Effector memory CD4-positive, alpha-beta T cell (primary cell): ENCODE data around the gene NFKBIL1.

Experiments
- DNase-seq, 3 donors: peaks; one replicate each; pipeline ENCODE4 v3.0.0-alpha.2; 2020
- H3K27ac ChIP-seq: 2 replicates; pipeline ENCODE4 v1.7.0; 2013; ENCODE audit warnings: mild to moderate bottlenecking, low read length, moderate library complexity; ENCODE audit not compliant: insufficient read depth, poor library complexity, severe bottlenecking
- H3K27me3 ChIP-seq: replicated peaks from 2 replicates; pipeline ENCODE4 v1.7.0; 2013; ENCODE audit warnings: mild to moderate bottlenecking, low read length; ENCODE audit not compliant: insufficient read depth, control insufficient read depth, poor library complexity, severe bottlenecking
- H3K36me3 ChIP-seq: 2 replicates; pipeline ENCODE4 v1.7.0; 2013; ENCODE audit warnings: mild to moderate bottlenecking, low read length, moderate library complexity; ENCODE audit not compliant: control insufficient read depth, insufficient read depth
- H3K4me1 ChIP-seq: 2 replicates; pipeline ENCODE4 v1.7.0; 2013; ENCODE audit warnings: low read length, mild to moderate bottlenecking; ENCODE audit not compliant: control insufficient read depth, insufficient read depth, poor library complexity, severe bottlenecking
- H3K4me3 ChIP-seq: 2 replicates; pipeline ENCODE4 v1.7.0; 2013; ENCODE audit warnings: low read length, low read depth, mild to moderate bottlenecking; ENCODE audit not compliant: insufficient read depth, poor library complexity, severe bottlenecking
- H3K9me3 ChIP-seq: 2 replicates; pipeline ENCODE4 v1.7.0; 2013; ENCODE audit warnings: mild to moderate bottlenecking, low read length, moderate library complexity; ENCODE audit not compliant: control insufficient read depth

NFKBIL1 gene

DNA sequence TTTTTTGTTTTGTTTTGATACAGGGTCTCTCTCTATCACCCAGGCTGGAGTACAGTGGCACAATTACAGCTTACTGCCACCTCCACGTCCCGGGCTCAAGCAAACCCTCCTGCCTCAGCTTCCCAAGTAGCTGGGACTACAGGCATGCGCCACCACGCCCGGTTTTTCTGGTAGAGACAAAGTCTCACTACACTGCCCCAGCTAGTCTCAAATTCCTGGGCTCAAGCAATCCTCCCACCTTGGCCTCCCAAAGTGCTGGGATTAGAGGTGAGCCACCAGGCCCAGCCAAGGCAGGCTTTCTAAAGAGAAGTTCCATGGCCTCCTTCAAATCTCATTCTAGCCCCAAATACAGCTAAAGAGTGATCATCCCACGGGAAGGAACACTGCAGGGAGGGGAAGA lies 13.4 kb upstream of the NFKBIL1 start:
- peak overlapping the region; percentile 14 for H3K27ac ChIP-seq
- no peak for DNase-seq

DNA sequence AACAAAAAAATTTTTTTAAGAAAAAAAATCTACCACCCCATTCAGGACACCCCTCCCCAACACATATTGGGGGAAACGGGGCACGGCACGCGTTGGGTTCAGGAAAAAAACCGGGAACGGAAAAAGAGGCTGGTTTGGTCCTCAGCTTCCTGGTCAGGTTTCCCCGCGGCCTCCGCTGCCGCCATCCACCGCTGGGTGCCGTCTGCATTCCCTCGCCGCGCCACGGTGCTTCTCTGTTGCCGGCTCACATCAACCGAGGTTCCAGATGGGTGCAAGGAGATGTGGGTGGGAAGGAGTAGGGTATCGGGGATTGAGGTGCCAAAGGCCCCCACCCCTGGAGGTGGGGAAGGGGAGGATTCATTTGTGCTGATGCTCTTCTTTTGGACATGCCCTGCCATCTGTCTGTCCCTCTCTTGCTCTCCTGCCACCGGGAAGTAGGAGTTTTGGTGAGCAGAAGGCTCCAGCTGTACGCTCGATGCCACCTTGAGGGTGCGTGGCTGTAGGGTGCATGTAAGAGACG lies 12.8 kb upstream of the NFKBIL1 start:
- Histone ChIP-seq H3K27ac (no peak overlapping the region), H3K4me3 (no peak overlapping the region), H3K4me1 (peaks cover 7% of the 10 kb centered on the region), H3K9me3 (no peaks in the 10 kb centered on the region), H3K27me3 (no peaks in the 10 kb centered on the region), H3K36me3 (peaks cover 97% of the 10 kb centered on the region)
- no peak for DNase-seq

More for the DNA sequence above, 13.4 kb upstream of the NFKBIL1 start:
- no peaks in the 10 kb centered on the region for H3K9me3 ChIP-seq
- H3K4me3 ChIP-seq = no peak overlapping the region
- H3K36me3 ChIP-seq = peaks cover 93% of the 10 kb centered on the region
- peaks cover 1% of the 10 kb centered on the region for H3K4me1 ChIP-seq
- H3K27me3 ChIP-seq = no peaks in the 10 kb centered on the region

- DNase-seq = no peak
- no peaks in the 10 kb centered on the region for H3K9me3 ChIP-seq
- no peaks in the 10 kb centered on the region for H3K27me3 ChIP-seq
- H3K4me1 ChIP-seq = peaks cover 18% of the 10 kb centered on the region
- H3K27ac ChIP-seq = no peak overlapping the region
- H3K36me3 ChIP-seq = peaks cover 92% of the 10 kb centered on the region
- H3K4me3 ChIP-seq = no peak overlapping the region
These were observed 11.7 kb upstream of the NFKBIL1 start for GRCh38 chr6:31535538-31536324.

DNA sequence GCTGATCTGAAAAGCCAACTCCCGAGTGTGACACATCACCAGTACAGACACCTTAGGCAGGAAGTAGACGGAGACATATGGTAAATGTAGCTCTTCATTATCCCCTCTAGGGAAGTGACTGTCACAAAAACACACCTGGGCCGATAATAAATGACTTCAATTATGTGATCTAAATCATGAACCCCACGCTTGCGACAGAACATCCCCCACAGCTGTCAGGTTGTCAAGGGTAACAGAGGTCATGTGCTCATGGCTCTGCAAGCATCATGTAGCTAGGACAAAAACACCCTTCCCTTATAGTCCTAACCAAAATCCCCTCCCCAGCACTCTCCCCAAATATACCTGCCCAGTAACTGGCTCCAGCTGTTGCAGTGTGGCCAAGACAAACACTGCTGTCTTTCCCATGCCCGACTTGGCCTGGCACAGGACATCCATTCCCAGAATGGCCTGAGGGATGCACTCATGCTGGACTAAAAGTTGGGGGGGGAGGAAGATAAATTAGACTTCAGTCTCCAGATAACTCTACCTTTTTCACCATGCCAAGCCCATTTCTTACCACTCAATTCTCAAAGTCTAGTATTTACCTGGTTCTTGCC lies 8.5 kb upstream of the NFKBIL1 start:
- H3K4me3 ChIP-seq = no peak overlapping the region
- H3K9me3 ChIP-seq = no peaks in the 10 kb centered on the region
- peaks cover 23% of the 10 kb centered on the region for H3K4me1 ChIP-seq
- H3K27me3 ChIP-seq = no peaks in the 10 kb centered on the region
- peak overlapping the region; percentile 93 for H3K27ac ChIP-seq
- H3K36me3 ChIP-seq = peaks cover 60% of the 10 kb centered on the region
- DNase-seq = no peak

GRCh38 chr6:31540640-31541039 lies 6.8 kb upstream of the NFKBIL1 start:
- peak overlapping the region; percentile 93 for H3K27ac ChIP-seq
- no peak for DNase-seq

GRCh38 chr6:31541059-31541657 lies 6.2 kb upstream of the NFKBIL1 start:
- peaks cover 23% of the 10 kb centered on the region for H3K4me1 ChIP-seq
- no peaks in the 10 kb centered on the region for H3K27me3 ChIP-seq
- H3K27ac ChIP-seq = peak overlapping the region; percentile 93
- H3K36me3 ChIP-seq = peaks cover 37% of the 10 kb centered on the region
- H3K4me3 ChIP-seq = peak overlapping the region; percentile 61
- DNase-seq = peak; percentile 51 to 65 (median 59)
- H3K9me3 ChIP-seq = no peaks in the 10 kb centered on the region

More at GRCh38 chr6:31540640-31541039, 6.8 kb upstream of the NFKBIL1 start:
- H3K4me3 ChIP-seq = peak overlapping the region; percentile 61
- H3K36me3 ChIP-seq = peaks cover 43% of the 10 kb centered on the region
- H3K4me1 ChIP-seq = peaks cover 23% of the 10 kb centered on the region
- no peaks in the 10 kb centered on the region for H3K9me3 ChIP-seq
- H3K27me3 ChIP-seq = no peaks in the 10 kb centered on the region

DNA sequence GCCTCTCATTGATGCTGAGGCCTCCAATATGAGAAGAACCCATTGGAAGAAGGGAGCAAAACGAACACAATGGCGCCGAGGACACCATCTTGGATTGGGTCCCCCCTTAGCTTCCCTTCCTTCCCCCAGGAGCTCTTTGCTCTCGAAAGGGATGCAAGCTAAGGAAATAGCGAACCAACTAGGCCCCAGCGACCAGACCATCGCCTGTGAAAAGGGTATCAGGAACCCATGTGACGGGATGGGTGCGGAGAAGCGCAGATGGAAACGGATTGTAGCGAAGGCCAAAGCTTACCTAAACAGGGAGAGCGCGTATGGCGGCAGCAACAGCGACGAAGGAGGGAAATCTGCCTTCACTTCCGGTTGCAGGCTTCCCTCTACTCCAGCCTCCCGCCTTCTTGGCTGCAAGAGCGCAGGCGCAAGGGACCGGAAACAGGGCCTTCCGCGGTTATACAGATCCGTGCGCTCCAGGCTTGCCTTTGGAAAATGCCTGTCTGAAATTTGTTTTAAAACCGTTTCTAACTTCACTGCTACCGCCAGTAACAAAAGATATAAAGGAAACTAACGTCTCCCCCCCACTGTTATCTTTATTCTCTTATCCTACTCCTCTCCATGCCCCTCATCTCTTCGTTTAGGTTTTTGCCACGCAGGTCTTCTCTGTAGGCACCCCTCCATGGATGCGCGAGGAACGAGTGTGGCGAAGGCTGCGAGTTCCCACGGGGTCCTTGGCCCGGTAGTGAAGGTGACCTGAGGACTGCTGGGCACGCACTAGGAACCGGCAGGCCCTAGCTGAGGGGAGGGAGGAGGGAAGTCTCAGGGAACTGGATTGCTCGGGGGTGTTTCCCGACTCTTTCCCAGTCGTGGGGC lies 5.5 kb upstream of the NFKBIL1 start, which contains the start of gene DDX39B:
Gene DDX39B (minus strand): TSS at position 346 of the 864 bp plus-strand sequence. CDS start 1,471 bp downstream, outside the sequence.
- Histone ChIP-seq H3K4me1 (peaks cover 28% of the 10 kb centered on the region), H3K27ac (peak within 1 kb of the TSS; percentile 93), H3K36me3 (peaks cover 30% of the 10 kb centered on the region), H3K27me3 (no peaks in the 10 kb centered on the region), H3K9me3 (no peaks in the 10 kb centered on the region), H3K4me3 (peak within 1 kb of the TSS; percentile 61)
- peak; percentile 87 to 92 (median 89) for DNase-seq

DNA sequence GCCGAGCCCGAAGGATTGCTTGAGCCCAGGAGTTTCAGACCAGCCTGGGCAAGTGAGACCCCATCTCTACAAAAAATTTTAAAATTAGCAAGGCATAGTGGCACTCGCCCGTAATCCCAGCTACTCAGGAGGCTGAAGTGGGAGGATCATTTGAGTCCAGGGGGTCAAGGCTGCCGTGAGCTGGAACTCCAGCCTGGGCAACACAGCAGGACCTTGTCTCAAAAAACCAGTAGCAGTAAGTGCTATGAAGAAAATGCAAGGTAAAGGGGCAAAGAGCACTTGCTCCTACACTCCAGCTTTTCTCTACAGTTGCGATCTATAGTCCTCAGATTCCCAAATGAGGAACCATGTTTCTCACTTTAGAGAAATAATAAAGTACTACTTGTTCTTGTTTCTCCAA lies 3.8 kb upstream of the NFKBIL1 start:
- DNase-seq = no peak
- Histone ChIP-seq H3K27ac (no peak overlapping the region), H3K4me3 (no peak overlapping the region), H3K9me3 (no peaks in the 10 kb centered on the region), H3K4me1 (peaks cover 39% of the 10 kb centered on the region), H3K36me3 (peaks cover 15% of the 10 kb centered on the region), H3K27me3 (no peaks in the 10 kb centered on the region)

- H3K27ac ChIP-seq = no peak overlapping the region
- H3K4me1 ChIP-seq = peaks cover 31% of the 10 kb centered on the region
- H3K27me3 ChIP-seq = no peaks in the 10 kb centered on the region
- peaks cover 4% of the 10 kb centered on the region for H3K36me3 ChIP-seq
- DNase-seq = no peak
- H3K4me3 ChIP-seq = no peak overlapping the region
- H3K9me3 ChIP-seq = no peaks in the 10 kb centered on the region
These were observed 2.7 kb upstream of the NFKBIL1 start for GRCh38 chr6:31544676-31545075.
